ENCODE data around the gene ATG7. TPM values are rescaled to one million over a fixed set of nuclear protein-coding genes. Genes with fewer than 3 reads are reported as not detected.
A peak's percentile ranks its signal among the peaks of the same experiment; 100 is the strongest.
"Not testable (repeated sequence)": the region's sequence is repeated elsewhere in the genome, so short reads cannot be mapped to it uniquely, and the experiment has no call there.

ATG7 gene
- total RNA-seq, 1 experiment from 2014 or later: 36.0 TPM

- DNase-seq (ENCODE audit: low read depth, low spot score) (no peak), ATAC-seq (no peak)
- TF ChIP-seq, protein P1, sequence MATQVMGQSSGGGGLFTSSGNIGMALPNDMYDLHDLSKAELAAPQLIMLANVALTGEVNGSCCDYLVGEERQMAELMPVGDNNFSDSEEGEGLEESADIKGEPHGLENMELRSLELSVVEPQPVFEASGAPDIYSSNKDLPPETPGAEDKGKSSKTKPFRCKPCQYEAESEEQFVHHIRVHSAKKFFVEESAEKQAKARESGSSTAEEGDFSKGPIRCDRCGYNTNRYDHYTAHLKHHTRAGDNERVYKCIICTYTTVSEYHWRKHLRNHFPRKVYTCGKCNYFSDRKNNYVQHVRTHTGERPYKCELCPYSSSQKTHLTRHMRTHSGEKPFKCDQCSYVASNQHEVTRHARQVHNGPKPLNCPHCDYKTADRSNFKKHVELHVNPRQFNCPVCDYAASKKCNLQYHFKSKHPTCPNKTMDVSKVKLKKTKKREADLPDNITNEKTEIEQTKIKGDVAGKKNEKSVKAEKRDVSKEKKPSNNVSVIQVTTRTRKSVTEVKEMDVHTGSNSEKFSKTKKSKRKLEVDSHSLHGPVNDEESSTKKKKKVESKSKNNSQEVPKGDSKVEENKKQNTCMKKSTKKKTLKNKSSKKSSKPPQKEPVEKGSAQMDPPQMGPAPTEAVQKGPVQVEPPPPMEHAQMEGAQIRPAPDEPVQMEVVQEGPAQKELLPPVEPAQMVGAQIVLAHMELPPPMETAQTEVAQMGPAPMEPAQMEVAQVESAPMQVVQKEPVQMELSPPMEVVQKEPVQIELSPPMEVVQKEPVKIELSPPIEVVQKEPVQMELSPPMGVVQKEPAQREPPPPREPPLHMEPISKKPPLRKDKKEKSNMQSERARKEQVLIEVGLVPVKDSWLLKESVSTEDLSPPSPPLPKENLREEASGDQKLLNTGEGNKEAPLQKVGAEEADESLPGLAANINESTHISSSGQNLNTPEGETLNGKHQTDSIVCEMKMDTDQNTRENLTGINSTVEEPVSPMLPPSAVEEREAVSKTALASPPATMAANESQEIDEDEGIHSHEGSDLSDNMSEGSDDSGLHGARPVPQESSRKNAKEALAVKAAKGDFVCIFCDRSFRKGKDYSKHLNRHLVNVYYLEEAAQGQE (IDR thresholded peaks at IDR 0.05; ENCODE audit: insufficient read depth in 1 of 2, low read depth in 2 of 2, low read length in 1 of 2): no peak
- Histone ChIP-seq H3K27me3 (ENCODE audit: control insufficient read depth, insufficient read depth, low read length) (no peaks in the 10 kb centered on the region), H3K27ac (ENCODE audit: low read length) (no peak overlapping the region), H3K36me3 (ENCODE audit: control insufficient read depth, insufficient read depth, low read length) (no peaks in the 10 kb centered on the region), H3K9me3 (ENCODE audit: control insufficient read depth, insufficient read depth, low read depth, low read length) (no peaks in the 10 kb centered on the region), H3K4me3 (ENCODE audit: low read depth in 2 of 2, low read length in 2 of 2) (no peak overlapping the region), H3K4me1 (ENCODE audit: control insufficient read depth, insufficient read depth, low read length) (no peaks in the 10 kb centered on the region; the same call in 1 of the 2 replicates)
- ChIA-PET POLR2A (no interaction called here), CTCF (no interaction called here)
- BruUV-seq (replicated peaks): no TSS peak
- intact Hi-C loops (cut with micrococcal nuclease; ENCODE audit: unreplicated experiment): no loop called here
- in situ Hi-C loops (cut with HindIII; ENCODE audit: low pct_unique_long_range_greater_than_20kb, low sequenced_read_pairs): no loop called here
These were observed 165.3 kb downstream of the ATG7 start for GRCh38 chr3:11437506-11437905.

DNA sequence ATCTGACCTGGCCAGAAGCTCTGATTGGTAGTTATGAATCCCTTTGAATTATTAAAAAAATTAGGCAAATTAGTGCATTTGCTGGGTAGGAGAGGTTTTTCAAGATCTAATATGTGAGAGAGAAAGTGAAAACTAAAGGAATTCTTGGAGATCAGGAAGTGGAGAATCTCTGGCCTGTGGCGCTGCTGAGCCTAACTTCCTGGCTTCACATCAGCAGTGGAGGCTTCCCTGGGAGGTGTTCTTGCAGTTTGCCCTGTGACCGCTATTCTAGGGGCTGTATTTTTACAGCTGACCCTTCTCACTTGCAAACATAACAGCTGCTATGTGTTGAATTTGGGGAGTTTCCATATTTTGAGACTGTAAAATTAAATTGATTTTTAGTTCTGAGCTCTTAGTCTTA is 166.4 kb downstream of the ATG7 start:
- no peaks in the 10 kb centered on the region for H3K36me3 ChIP-seq (ENCODE audit: control insufficient read depth, insufficient read depth, low read length)
- H3K27me3 ChIP-seq (ENCODE audit: control insufficient read depth, insufficient read depth, low read length): no peaks in the 10 kb centered on the region
- TF ChIP-seq, protein P2, sequence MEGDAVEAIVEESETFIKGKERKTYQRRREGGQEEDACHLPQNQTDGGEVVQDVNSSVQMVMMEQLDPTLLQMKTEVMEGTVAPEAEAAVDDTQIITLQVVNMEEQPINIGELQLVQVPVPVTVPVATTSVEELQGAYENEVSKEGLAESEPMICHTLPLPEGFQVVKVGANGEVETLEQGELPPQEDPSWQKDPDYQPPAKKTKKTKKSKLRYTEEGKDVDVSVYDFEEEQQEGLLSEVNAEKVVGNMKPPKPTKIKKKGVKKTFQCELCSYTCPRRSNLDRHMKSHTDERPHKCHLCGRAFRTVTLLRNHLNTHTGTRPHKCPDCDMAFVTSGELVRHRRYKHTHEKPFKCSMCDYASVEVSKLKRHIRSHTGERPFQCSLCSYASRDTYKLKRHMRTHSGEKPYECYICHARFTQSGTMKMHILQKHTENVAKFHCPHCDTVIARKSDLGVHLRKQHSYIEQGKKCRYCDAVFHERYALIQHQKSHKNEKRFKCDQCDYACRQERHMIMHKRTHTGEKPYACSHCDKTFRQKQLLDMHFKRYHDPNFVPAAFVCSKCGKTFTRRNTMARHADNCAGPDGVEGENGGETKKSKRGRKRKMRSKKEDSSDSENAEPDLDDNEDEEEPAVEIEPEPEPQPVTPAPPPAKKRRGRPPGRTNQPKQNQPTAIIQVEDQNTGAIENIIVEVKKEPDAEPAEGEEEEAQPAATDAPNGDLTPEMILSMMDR (IDR thresholded peaks at IDR 0.05): no peak
- TF ChIP-seq SIN3A (IDR thresholded peaks at IDR 0.05; ENCODE audit: borderline replicate concordance, insufficient read depth, low read depth, low read length): no peak
- TF ChIP-seq POLR2AphosphoS5 (IDR thresholded peaks at IDR 0.05; ENCODE audit: low read depth, low read length): no peak
- TF ChIP-seq, protein P1 (IDR thresholded peaks at IDR 0.05; ENCODE audit: insufficient read depth in 1 of 2, low read depth in 2 of 2, low read length in 1 of 2): no peak
- TF ChIP-seq TCF7L2 (IDR thresholded peaks at IDR 0.05; ENCODE audit: low read depth, low read length): no peak
- POLR2A ChIA-PET: interaction anchor here (0.6 kb wide), 1 partner anchor 50 kb away, joined by 7 read pairs; no protein-coding TSS in a partner anchor
- no peaks in the 10 kb centered on the region for H3K9me3 ChIP-seq (ENCODE audit: control insufficient read depth, insufficient read depth, low read depth, low read length)
- no peak overlapping the region for H3K4me3 ChIP-seq (ENCODE audit: low read depth in 2 of 2, low read length in 2 of 2)
- ATAC-seq: no peak
- H3K4me1 ChIP-seq (ENCODE audit: control insufficient read depth, insufficient read depth, low read length): no peaks in the 10 kb centered on the region; the same call in 1 of the 2 replicates
- in situ Hi-C loops (cut with HindIII; ENCODE audit: low pct_unique_long_range_greater_than_20kb, low sequenced_read_pairs): no loop called here
- BruUV-seq (replicated peaks): no TSS peak
- H3K27ac ChIP-seq (ENCODE audit: low read length): 0 out of 2 replicates have a peak overlapping the region, but pooled peaks have one; percentile 25
- intact Hi-C loops (cut with micrococcal nuclease; ENCODE audit: unreplicated experiment): no loop called here
- DNase-seq (ENCODE audit: low read depth, low spot score): no peak
- CTCF ChIA-PET: no interaction called here

DNA sequence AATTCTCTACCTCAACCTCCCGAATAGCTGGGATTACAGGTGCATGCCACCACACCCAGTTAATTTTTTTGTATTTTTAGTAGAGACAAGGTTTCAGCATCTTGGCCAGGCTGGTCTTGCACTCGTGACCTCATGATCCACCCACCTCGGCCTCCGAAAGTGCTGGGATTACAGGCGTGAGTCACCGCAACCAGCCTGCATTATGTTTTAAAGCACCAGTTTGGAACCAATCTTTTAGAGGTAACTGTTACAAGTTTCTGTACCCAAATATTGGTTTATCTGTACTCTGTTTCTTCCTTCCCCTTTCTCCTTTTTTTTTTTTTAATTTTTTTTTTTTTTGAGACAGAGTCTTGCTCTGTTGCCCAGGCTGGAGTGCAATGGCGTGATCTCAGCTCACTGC is 169.1 kb downstream of the ATG7 start:
- intact Hi-C loops (cut with micrococcal nuclease; ENCODE audit: unreplicated experiment); DNase-seq (ENCODE audit: low read depth, low spot score); BruUV-seq (replicated peaks); H3K9me3 ChIP-seq (ENCODE audit: control insufficient read depth, insufficient read depth, low read depth, low read length); H3K36me3 ChIP-seq (ENCODE audit: control insufficient read depth, insufficient read depth, low read length); ATAC-seq; H3K4me3 ChIP-seq (ENCODE audit: low read depth in 2 of 2, low read length in 2 of 2); H3K27ac ChIP-seq (ENCODE audit: low read length); H3K4me1 ChIP-seq (ENCODE audit: control insufficient read depth, insufficient read depth, low read length); H3K27me3 ChIP-seq (ENCODE audit: control insufficient read depth, insufficient read depth, low read length); CTCF ChIA-PET; POLR2A ChIA-PET; in situ Hi-C loops (cut with HindIII; ENCODE audit: low pct_unique_long_range_greater_than_20kb, low sequenced_read_pairs): not testable (repeated sequence)
